HG02870 (cell line): ENCODE results near the gene FAM228B.
"Not testable (repeated sequence)": the region's sequence is repeated elsewhere in the genome, so short reads cannot be mapped to it uniquely, and the experiment has no call there.

Experiments
- ATAC-seq: cut with Tn5 transposase; IDR thresholded peaks from one replicate; pipeline ENCODE4 v1.9.1; 2021; ENCODE audit warnings: mild to moderate bottlenecking, moderate library complexity; ENCODE audit not compliant: unreplicated experiment

FAM228B gene

GRCh38 chr2:24123195-24123921 lies at the start of gene FAM228B, which contains the start of gene PFN4:
Gene FAM228B (plus strand): TSS chr2:24123469. CDS start chr2:24124362, 893 bp downstream.
Gene PFN4 (minus strand): TSS chr2:24123334. CDS start chr2:24122535, 799 bp downstream.
- peak; percentile 88 for ATAC-seq

- no peak for ATAC-seq
Measured at GRCh38 chr2:24073816-24074215, 49.5 kb upstream of the FAM228B start.

GRCh38 chr2:24075259-24075658 lies 48.0 kb upstream of the FAM228B start:
- no peak for ATAC-seq

GRCh38 chr2:24075915-24076848 lies 47.1 kb upstream of the FAM228B start, which contains the start of gene SF3B6:
Gene SF3B6 (minus strand): TSS chr2:24076326. CDS start chr2:24076229, 97 bp downstream.
- peak; percentile 98 for ATAC-seq

- ATAC-seq = no peak
Measured at GRCh38 chr2:24076849-24077534, 46.3 kb upstream of the FAM228B start.

GRCh38 chr2:24077535-24077877 lies 45.8 kb upstream of the FAM228B start:
- ATAC-seq = no peak

GRCh38 chr2:24077879-24078278 lies 45.4 kb upstream of the FAM228B start:
- ATAC-seq = no peak

- no peak for ATAC-seq
Measured at GRCh38 chr2:24080701-24081100, 42.6 kb upstream of the FAM228B start.

GRCh38 chr2:24082787-24083566 lies 40.3 kb upstream of the FAM228B start:
- no peak for ATAC-seq

GRCh38 chr2:24083567-24084385 lies 39.5 kb upstream of the FAM228B start:
- ATAC-seq = peak; percentile 86

- peak; percentile 76 for ATAC-seq
Measured at GRCh38 chr2:24084386-24085199, 38.7 kb upstream of the FAM228B start, which contains the start of gene TP53I3. Gene TP53I3 (minus strand): TSS chr2:24084834. CDS start chr2:24084326, 508 bp downstream.

- ATAC-seq = no peak
Measured at GRCh38 chr2:24085200-24085489, 38.1 kb upstream of the FAM228B start.

- ATAC-seq = no peak
Measured at GRCh38 chr2:24086241-24086640, 37.0 kb upstream of the FAM228B start.

- no peak for ATAC-seq
Measured at GRCh38 chr2:24087032-24087431, 36.2 kb upstream of the FAM228B start.

GRCh38 chr2:24088821-24089359 lies 34.4 kb upstream of the FAM228B start:
- no peak for ATAC-seq

GRCh38 chr2:24093270-24093669 lies 30.0 kb upstream of the FAM228B start:
- not testable (repeated sequence) for ATAC-seq

GRCh38 chr2:24095171-24095677 lies 28.0 kb upstream of the FAM228B start:
- ATAC-seq = not testable (repeated sequence)

GRCh38 chr2:24100732-24101131 lies 22.5 kb upstream of the FAM228B start:
- ATAC-seq = not testable (repeated sequence)
